WTC11 (cell line): ENCODE results near the gene BLM. TPM values are rescaled to one million over a fixed set of nuclear protein-coding genes. Genes with fewer than 3 reads are reported as not detected.
A peak's percentile ranks its signal among the peaks of the same experiment; 100 is the strongest.

Source experiments
- ATAC-seq: fragments of 200-7000 bp; cut with Tn5 transposase; 2 replicates; pipeline ENCODE4 v1.10.0; 2021; ENCODE audit warnings: mild to moderate bottlenecking, moderate library complexity
- CTCF ChIA-PET: fragments of 300-600 bp; sonication (Branson Sonifier 250); formaldehyde crosslinking; loops from one replicate; lab custom pipeline; 2021; ENCODE audit warnings: antibody characterized with exemption; lab: Charles Lee
- POLR2A ChIA-PET: fragments of 350-600 bp; sonication (Branson Sonifier 250); formaldehyde crosslinking; loops from one replicate; lab custom pipeline; 2021; ENCODE audit warnings: antibody characterized with exemption; lab: Charles Lee
- DNase-seq: peaks from one replicate; pipeline ENCODE4 v3.0.0; 2021; ENCODE audit warnings: low spot score
- H3K27ac Mint-ChIP-seq: 2 replicates; pipeline ENCODE4 v1.8.0; 2021; ENCODE audit warnings: mixed read lengths
- H3K27me3 Mint-ChIP-seq: 2 replicates; pipeline ENCODE4 v1.8.0; 2021; ENCODE audit warnings: low read depth, mild to moderate bottlenecking, moderate library complexity, mixed read lengths
- H3K36me3 Mint-ChIP-seq: 2 replicates; pipeline ENCODE4 v1.8.0; 2021; ENCODE audit warnings: mixed read lengths
- H3K4me1 Mint-ChIP-seq: 2 replicates; pipeline ENCODE4 v1.8.0; 2022; ENCODE audit warnings: mixed read lengths
- H3K4me3 Mint-ChIP-seq: 2 replicates; pipeline ENCODE4 v1.8.0; 2021; ENCODE audit warnings: mild to moderate bottlenecking, moderate library complexity, mixed read lengths
- H3K9me3 Mint-ChIP-seq: 2 replicates; pipeline ENCODE4 v1.8.0; 2021; ENCODE audit warnings: mixed read lengths
- FOXJ3 ChIP-seq: sonication (generic); formaldehyde crosslinking; IDR thresholded peaks from 2 replicates; pipeline ENCODE4 v1.9.0; 2021; ENCODE audit warnings: missing genetic modification reagents, mild to moderate bottlenecking, borderline replicate concordance
- FOXK1 ChIP-seq: sonication (generic); formaldehyde crosslinking; IDR thresholded peaks from 2 replicates; pipeline ENCODE4 v1.8.0; 2022; ENCODE audit warnings: mild to moderate bottlenecking, moderate library complexity, missing genetic modification reagents
- FOXP1 ChIP-seq: sonication (generic); formaldehyde crosslinking; IDR thresholded peaks from 2 replicates; pipeline ENCODE4 v1.8.0; 2022; ENCODE audit warnings: missing genetic modification reagents, mild to moderate bottlenecking, moderate library complexity, borderline replicate concordance
- HMGA2 ChIP-seq: fragments of 250-450 bp; sonication (Bioruptor Pico); IDR thresholded peaks from 2 replicates; pipeline ENCODE4 v1.4.0; 2021; ENCODE audit warnings: mild to moderate bottlenecking, moderate library complexity
- NFATC4 ChIP-seq: fragments of 250-450 bp; sonication (Bioruptor Pico); IDR thresholded peaks from 2 replicates; pipeline ENCODE4 v1.9.0; 2021; ENCODE audit warnings: mild to moderate bottlenecking
- SMAD4 ChIP-seq: sonication (generic); formaldehyde crosslinking; IDR thresholded peaks from 2 replicates; pipeline ENCODE4 v1.8.0; 2022; ENCODE audit warnings: mild to moderate bottlenecking, missing genetic modification reagents
- SP1 ChIP-seq: sonication (generic); formaldehyde crosslinking; conservative IDR thresholded peaks from 2 replicates; pipeline ENCODE4 v1.8.1; 2022; ENCODE audit warnings: missing genetic modification reagents
- ZNF121 ChIP-seq: sonication (generic); formaldehyde crosslinking; IDR thresholded peaks from 2 replicates; pipeline ENCODE4 v1.8.0; 2023; ENCODE audit warnings: missing genetic modification reagents
- ZNF671 ChIP-seq: fragments of 250-450 bp; sonication (Bioruptor Pico); IDR thresholded peaks from 2 replicates; pipeline ENCODE4 v1.8.0; 2021; ENCODE audit warnings: mild to moderate bottlenecking
- total RNA-seq: library from RNA; stranded (reverse); gene quantifications from 3 replicates; pipeline ENCODE4 v1.2.3, GENCODE V29; 2021
- TF ChIP-seq, protein P1 (sequence below): sonication (generic); formaldehyde crosslinking; conservative IDR thresholded peaks from 2 replicates; pipeline ENCODE4 v1.8.1; 2022; ENCODE audit warnings: mild to moderate bottlenecking, missing genetic modification reagents
- TF ChIP-seq, protein P2 (sequence below): sonication (generic); formaldehyde crosslinking; IDR thresholded peaks from 2 replicates; pipeline ENCODE4 v1.8.0; 2022; ENCODE audit warnings: mild to moderate bottlenecking, missing genetic modification reagents
- TF ChIP-seq, protein P3 (sequence below): sonication (generic); formaldehyde crosslinking; IDR thresholded peaks from 2 replicates; pipeline ENCODE4 v1.8.1; 2022; ENCODE audit warnings: missing genetic modification reagents, borderline replicate concordance
- TF ChIP-seq, protein P4 (sequence below): sonication (generic); formaldehyde crosslinking; IDR thresholded peaks from 2 replicates; pipeline ENCODE4 v1.8.1; 2023; ENCODE audit warnings: mild to moderate bottlenecking, missing genetic modification reagents, moderate library complexity
- TF ChIP-seq, protein P5 (sequence below): sonication (generic); formaldehyde crosslinking; IDR thresholded peaks from 2 replicates; pipeline ENCODE4 v1.8.1; 2023; ENCODE audit warnings: mild to moderate bottlenecking, missing genetic modification reagents
- TF ChIP-seq, protein P6 (sequence below): sonication (generic); formaldehyde crosslinking; IDR thresholded peaks from 2 replicates; pipeline ENCODE4 v1.8.1; 2023; ENCODE audit warnings: mild to moderate bottlenecking, moderate library complexity, missing genetic modification reagents
- TF ChIP-seq, protein P7 (sequence below): sonication (generic); formaldehyde crosslinking; IDR thresholded peaks from 2 replicates; pipeline ENCODE4 v1.8.0; 2023; ENCODE audit warnings: missing genetic modification reagents

The BLM gene
- total RNA-seq, 1 experiment from 2014 or later: 40.5 TPM

DNA sequence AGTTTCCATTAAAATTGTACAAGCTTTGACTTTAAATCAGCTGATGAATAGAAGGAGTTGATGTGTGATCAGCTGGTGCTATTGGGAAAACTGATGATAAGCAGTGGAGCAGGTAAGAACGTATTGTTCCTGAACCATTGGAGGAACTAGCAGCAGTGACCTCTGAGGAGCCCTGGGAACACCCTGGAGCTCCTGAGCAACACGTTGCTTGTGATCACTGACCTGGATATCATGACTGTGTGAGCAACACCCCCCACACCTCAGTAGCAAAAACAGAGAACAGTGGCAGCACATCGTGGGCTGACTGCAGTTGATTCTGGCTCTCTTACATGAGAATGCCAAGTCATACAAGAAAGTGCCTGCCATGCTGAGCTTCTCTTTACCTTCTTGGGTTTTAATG is 72.9 kb downstream of the BLM start (continued):
- TF ChIP-seq, protein P1, sequence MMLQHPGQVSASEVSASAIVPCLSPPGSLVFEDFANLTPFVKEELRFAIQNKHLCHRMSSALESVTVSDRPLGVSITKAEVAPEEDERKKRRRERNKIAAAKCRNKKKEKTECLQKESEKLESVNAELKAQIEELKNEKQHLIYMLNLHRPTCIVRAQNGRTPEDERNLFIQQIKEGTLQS (CRISPR knock-in tag): no peak
- no peak for TF ChIP-seq FOXP1 (CRISPR knock-in tag)
- TF ChIP-seq FOXJ3 (CRISPR knock-in tag): no peak
- no peak for TF ChIP-seq FOXK1 (CRISPR knock-in tag)

DNA sequence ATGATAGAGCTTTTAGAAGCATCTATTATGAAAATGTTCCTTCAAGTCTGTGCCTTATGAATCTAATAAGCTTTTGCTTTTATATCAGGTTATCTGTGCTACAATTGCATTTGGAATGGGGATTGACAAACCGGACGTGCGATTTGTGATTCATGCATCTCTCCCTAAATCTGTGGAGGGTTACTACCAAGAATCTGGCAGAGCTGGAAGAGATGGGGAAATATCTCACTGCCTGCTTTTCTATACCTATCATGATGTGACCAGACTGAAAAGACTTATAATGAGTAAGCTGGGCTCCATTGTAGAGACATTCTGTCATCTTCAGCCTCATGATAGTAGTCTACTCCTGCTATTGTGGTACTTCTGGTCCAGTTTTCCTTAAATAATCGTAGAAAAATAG is 73.4 kb downstream of the BLM start:
- CTCF ChIA-PET: interaction anchor here (2.4 kb wide), 1 partner anchor 95 kb away, joined by 9 read pairs; no protein-coding TSS in a partner anchor
- Mint-ChIP-seq H3K4me3 (no peak overlapping the region), H3K27ac (no peak overlapping the region), H3K9me3 (no peaks in the 10 kb centered on the region), H3K27me3 (no peaks in the 10 kb centered on the region), H3K4me1 (no peaks in the 10 kb centered on the region), H3K36me3 (peaks cover 57% of the 10 kb centered on the region)
- no peak for DNase-seq
- POLR2A ChIA-PET: no interaction called here
- TF ChIP-seq, protein P2, sequence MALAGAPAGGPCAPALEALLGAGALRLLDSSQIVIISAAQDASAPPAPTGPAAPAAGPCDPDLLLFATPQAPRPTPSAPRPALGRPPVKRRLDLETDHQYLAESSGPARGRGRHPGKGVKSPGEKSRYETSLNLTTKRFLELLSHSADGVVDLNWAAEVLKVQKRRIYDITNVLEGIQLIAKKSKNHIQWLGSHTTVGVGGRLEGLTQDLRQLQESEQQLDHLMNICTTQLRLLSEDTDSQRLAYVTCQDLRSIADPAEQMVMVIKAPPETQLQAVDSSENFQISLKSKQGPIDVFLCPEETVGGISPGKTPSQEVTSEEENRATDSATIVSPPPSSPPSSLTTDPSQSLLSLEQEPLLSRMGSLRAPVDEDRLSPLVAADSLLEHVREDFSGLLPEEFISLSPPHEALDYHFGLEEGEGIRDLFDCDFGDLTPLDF: no peak
- TF ChIP-seq, protein P3, sequence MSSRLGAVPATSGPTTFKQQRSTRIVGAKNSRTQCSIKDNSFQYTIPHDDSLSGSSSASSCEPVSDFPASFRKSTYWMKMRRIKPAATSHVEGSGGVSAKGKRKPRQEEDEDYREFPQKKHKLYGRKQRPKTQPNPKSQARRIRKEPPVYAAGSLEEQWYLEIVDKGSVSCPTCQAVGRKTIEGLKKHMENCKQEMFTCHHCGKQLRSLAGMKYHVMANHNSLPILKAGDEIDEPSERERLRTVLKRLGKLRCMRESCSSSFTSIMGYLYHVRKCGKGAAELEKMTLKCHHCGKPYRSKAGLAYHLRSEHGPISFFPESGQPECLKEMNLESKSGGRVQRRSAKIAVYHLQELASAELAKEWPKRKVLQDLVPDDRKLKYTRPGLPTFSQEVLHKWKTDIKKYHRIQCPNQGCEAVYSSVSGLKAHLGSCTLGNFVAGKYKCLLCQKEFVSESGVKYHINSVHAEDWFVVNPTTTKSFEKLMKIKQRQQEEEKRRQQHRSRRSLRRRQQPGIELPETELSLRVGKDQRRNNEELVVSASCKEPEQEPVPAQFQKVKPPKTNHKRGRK (CRISPR knock-in tag): no peak
- no peak for TF ChIP-seq NFATC4 (CRISPR knock-in tag)
- ATAC-seq: no peak

DNA sequence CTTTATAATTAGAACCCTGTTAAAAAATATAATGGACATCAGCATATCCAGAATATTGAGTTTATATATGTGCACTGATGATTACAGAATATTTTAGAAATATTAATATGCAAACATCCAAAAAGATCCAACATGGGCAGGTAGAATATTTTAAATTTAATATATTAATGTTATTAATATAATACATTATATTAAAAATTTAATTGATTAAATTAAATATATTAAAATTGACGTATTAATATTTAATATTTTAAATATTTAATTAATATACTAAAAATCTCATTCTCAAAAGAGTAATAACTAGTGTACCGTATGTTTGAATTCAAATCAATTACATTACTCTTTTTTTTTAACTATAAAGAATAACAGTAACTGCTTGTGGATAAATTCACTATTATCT is 77.4 kb downstream of the BLM start:
- CTCF ChIA-PET: no interaction called here
- TF ChIP-seq HMGA2 (CRISPR knock-in tag): peak; percentile 98
- TF ChIP-seq, protein P4, sequence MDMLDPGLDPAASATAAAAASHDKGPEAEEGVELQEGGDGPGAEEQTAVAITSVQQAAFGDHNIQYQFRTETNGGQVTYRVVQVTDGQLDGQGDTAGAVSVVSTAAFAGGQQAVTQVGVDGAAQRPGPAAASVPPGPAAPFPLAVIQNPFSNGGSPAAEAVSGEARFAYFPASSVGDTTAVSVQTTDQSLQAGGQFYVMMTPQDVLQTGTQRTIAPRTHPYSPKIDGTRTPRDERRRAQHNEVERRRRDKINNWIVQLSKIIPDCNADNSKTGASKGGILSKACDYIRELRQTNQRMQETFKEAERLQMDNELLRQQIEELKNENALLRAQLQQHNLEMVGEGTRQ: no peak
- no peak for ATAC-seq
- H3K27ac Mint-ChIP-seq: no peak overlapping the region
- no peak for DNase-seq
- POLR2A ChIA-PET: no interaction called here
- H3K36me3 Mint-ChIP-seq: peaks cover 49% of the 10 kb centered on the region
- H3K9me3 Mint-ChIP-seq: no peaks in the 10 kb centered on the region
- H3K4me3 Mint-ChIP-seq: no peak overlapping the region
- no peaks in the 10 kb centered on the region for H3K27me3 Mint-ChIP-seq
- H3K4me1 Mint-ChIP-seq: no peaks in the 10 kb centered on the region

DNA sequence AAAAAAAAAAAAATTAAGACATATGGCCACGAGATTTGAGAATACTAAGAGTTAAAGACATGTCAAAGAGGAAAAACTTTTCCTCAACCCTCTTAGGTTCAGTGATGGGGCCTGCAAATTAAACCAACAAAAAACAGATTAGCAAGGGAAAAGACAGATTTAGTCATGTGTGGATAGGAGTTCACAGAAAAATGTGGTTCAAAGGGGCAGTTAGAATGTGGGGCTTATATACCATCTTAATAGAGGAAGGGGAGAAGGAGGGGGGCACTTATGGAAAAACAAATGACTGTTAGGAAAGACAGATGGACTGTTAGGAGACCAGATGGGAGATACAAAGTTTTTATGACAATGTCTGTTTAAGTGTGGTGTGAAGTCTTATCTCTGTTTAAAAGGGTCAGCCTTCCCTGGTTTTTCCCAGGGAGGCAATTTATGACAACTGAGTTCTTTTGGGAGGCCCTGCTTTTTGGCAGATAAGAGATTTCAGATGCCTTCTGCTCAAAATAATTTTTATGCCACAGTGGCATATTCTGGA is 82.6 kb downstream of the BLM start:
- Mint-ChIP-seq H3K27ac (no peak overlapping the region), H3K9me3 (no peaks in the 10 kb centered on the region), H3K4me3 (no peak overlapping the region), H3K4me1 (no peaks in the 10 kb centered on the region), H3K27me3 (no peaks in the 10 kb centered on the region), H3K36me3 (peaks cover 35% of the 10 kb centered on the region)
- DNase-seq (no peak), ATAC-seq (no peak)
- TF ChIP-seq, protein P5, sequence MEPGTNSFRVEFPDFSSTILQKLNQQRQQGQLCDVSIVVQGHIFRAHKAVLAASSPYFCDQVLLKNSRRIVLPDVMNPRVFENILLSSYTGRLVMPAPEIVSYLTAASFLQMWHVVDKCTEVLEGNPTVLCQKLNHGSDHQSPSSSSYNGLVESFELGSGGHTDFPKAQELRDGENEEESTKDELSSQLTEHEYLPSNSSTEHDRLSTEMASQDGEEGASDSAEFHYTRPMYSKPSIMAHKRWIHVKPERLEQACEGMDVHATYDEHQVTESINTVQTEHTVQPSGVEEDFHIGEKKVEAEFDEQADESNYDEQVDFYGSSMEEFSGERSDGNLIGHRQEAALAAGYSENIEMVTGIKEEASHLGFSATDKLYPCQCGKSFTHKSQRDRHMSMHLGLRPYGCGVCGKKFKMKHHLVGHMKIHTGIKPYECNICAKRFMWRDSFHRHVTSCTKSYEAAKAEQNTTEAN: no peak
- TF ChIP-seq SMAD4: no peak
- ChIA-PET CTCF (no interaction called here), POLR2A (no interaction called here)

DNA sequence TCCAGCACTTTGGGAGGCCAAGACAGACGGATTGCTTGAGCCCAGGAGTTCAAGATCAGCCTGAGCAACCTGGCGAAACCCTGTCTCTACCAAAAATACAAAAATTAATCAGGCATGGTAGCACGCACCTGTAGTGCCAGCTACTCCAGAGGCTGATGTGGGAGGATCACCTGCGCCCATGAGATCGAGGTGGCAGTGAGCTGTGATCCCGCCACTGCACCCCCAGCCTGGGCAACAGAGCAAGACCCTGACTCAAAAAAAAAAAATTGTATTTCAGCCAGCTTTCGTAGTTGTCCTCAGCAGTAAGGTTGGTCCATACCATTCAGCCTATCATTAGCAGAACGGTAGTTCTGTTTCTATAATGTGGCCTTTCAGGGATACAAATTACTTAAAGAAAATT is 84.7 kb downstream of the BLM start:
- Mint-ChIP-seq H3K4me1 (no peaks in the 10 kb centered on the region), H3K27ac (no peak overlapping the region), H3K4me3 (no peak overlapping the region), H3K27me3 (no peaks in the 10 kb centered on the region), H3K9me3 (no peaks in the 10 kb centered on the region), H3K36me3 (peaks cover 20% of the 10 kb centered on the region)
- TF ChIP-seq, protein P6, sequence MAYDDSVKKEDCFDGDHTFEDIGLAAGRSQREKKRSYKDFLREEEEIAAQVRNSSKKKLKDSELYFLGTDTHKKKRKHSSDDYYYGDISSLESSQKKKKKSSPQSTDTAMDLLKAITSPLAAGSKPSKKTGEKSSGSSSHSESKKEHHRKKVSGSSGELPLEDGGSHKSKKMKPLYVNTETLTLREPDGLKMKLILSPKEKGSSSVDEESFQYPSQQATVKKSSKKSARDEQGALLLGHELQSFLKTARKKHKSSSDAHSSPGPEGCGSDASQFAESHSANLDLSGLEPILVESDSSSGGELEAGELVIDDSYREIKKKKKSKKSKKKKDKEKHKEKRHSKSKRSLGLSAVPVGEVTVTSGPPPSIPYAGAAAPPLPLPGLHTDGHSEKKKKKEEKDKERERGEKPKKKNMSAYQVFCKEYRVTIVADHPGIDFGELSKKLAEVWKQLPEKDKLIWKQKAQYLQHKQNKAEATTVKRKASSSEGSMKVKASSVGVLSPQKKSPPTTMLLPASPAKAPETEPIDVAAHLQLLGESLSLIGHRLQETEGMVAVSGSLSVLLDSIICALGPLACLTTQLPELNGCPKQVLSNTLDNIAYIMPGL (CRISPR knock-in tag): no peak
- TF ChIP-seq ZNF671 (CRISPR knock-in tag) (no peak), SP1 (CRISPR knock-in tag) (no peak), ZNF121 (CRISPR knock-in tag) (peak; percentile 88)
- TF ChIP-seq, protein P7, sequence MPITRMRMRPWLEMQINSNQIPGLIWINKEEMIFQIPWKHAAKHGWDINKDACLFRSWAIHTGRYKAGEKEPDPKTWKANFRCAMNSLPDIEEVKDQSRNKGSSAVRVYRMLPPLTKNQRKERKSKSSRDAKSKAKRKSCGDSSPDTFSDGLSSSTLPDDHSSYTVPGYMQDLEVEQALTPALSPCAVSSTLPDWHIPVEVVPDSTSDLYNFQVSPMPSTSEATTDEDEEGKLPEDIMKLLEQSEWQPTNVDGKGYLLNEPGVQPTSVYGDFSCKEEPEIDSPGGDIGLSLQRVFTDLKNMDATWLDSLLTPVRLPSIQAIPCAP (CRISPR knock-in tag): no peak
- no peak for ATAC-seq
- ChIA-PET POLR2A (no interaction called here), CTCF (interaction anchor here (0.6 kb wide), 1 partner anchor 502 kb away, joined by 4 read pairs; no protein-coding TSS in a partner anchor)
- DNase-seq: no peak
